SIG-M5 treated with dmso at 0.1 percent for 504 hours (cell line): ENCODE measurements around the gene ATP5ME.
"Not testable (repeated sequence)": the region's sequence is repeated elsewhere in the genome, so short reads cannot be mapped to it uniquely, and the experiment has no call there.

Experiments
- DNase-seq: peaks from one replicate; lab custom pipeline; 2025; ENCODE audit not compliant: unreplicated experiment; lab: John Stamatoyannopoulos, UW

ATP5ME gene

GRCh38 chr4:671769-672168 is 2.3 kb downstream of the ATP5ME start:
- no peak for DNase-seq

- DNase-seq, result not testable (repeated sequence)
Measured at GRCh38 chr4:669806-670559, 4.1 kb downstream of the ATP5ME start.

- not testable (repeated sequence) for DNase-seq
Measured at GRCh38 chr4:668219-668618, 5.9 kb downstream of the ATP5ME start.

- no peak for DNase-seq
Measured at GRCh38 chr4:667545-667925, 6.5 kb downstream of the ATP5ME start.

GRCh38 chr4:666822-667544 is 7.1 kb downstream of the ATP5ME start:
- DNase-seq, result no peak

- no peak for DNase-seq
Measured at GRCh38 chr4:666436-666810, 7.7 kb downstream of the ATP5ME start.

- DNase-seq, result no peak
Measured at GRCh38 chr4:665751-666435, 8.2 kb downstream of the ATP5ME start.

GRCh38 chr4:665381-665750 is 8.7 kb downstream of the ATP5ME start:
- no peak for DNase-seq

GRCh38 chr4:664713-665231 is 9.3 kb downstream of the ATP5ME start:
- DNase-seq, result no peak

- DNase-seq, result peak; percentile 47
Measured at GRCh38 chr4:663438-664428, 10.3 kb downstream of the ATP5ME start.

- no peak for DNase-seq
Measured at GRCh38 chr4:663046-663437, 11.0 kb downstream of the ATP5ME start.

- DNase-seq, result no peak
Measured at GRCh38 chr4:661881-662761, 12.0 kb downstream of the ATP5ME start.

- no peak for DNase-seq
Measured at GRCh38 chr4:661231-661630, 12.8 kb downstream of the ATP5ME start.

GRCh38 chr4:660401-660800 is 13.7 kb downstream of the ATP5ME start:
- DNase-seq, result no peak

- DNase-seq, result no peak
Measured at GRCh38 chr4:659851-660250, 14.2 kb downstream of the ATP5ME start.

GRCh38 chr4:658681-659667 is 15.1 kb downstream of the ATP5ME start:
- DNase-seq, result no peak

GRCh38 chr4:657834-658667 is 16.0 kb downstream of the ATP5ME start:
- DNase-seq, result no peak
